K562 (cell line): ENCODE results near the gene CACTIN. TPM values are rescaled to one million over a fixed set of nuclear protein-coding genes. Genes with fewer than 3 reads are reported as not detected.

Source experiments
- ASH1L ChIP-seq: fragments of 450-650 bp; IDR thresholded peaks from 2 replicates; pipeline ENCODE4 v1.6.1; 2018; ENCODE audit warnings: borderline replicate concordance, mild to moderate bottlenecking, low read depth; ENCODE audit not compliant: partially characterized antibody
- BCL6 ChIP-seq: fragments of 250-450 bp; sonication (Bioruptor Pico); IDR thresholded peaks from 2 replicates; pipeline ENCODE4 v1.4.0; 2020
- CLOCK ChIP-seq: fragments of 250-450 bp; sonication (Bioruptor Pico); IDR thresholded peaks from 2 replicates; pipeline ENCODE4 v1.4.0; 2020; ENCODE audit warnings: mild to moderate bottlenecking, moderate library complexity, borderline replicate concordance
- GTF2B ChIP-seq: IDR thresholded peaks from 2 replicates; pipeline ENCODE4 v1.6.1; 2011; ENCODE audit not compliant: insufficient read length; ENCODE audit errors: extremely low read depth
- HINFP ChIP-seq: fragments of 450-650 bp; conservative IDR thresholded peaks from 2 replicates; pipeline ENCODE4 v1.6.1; 2016; ENCODE audit warnings: missing genetic modification characterization, low read depth, mild to moderate bottlenecking, control low read depth, missing compliant biosample characterization
- L3MBTL2 ChIP-seq: fragments of 450-650 bp; IDR thresholded peaks from 2 replicates; pipeline ENCODE4 v1.6.1; 2016; ENCODE audit warnings: mild to moderate bottlenecking, moderate library complexity
- MCM2 ChIP-seq: fragments of 450-650 bp; IDR thresholded peaks from 2 replicates; pipeline ENCODE4 v1.6.1; 2017; ENCODE audit warnings: low read depth, mild to moderate bottlenecking
- MXI1 ChIP-seq: IDR thresholded peaks from 2 replicates; pipeline ENCODE4 v1.6.1; 2011; ENCODE audit warnings: low read depth, mild to moderate bottlenecking, improper control_type of control experiment, low read length
- ZC3H8 ChIP-seq: fragments of 450-650 bp; IDR thresholded peaks from 2 replicates; pipeline ENCODE4 v1.6.1; 2017
- ZNF175 ChIP-seq: fragments of 200-800 bp; sonication (Bioruptor generic); IDR thresholded peaks from 2 replicates; pipeline ENCODE4 v1.6.1; 2016; ENCODE audit warnings: low read depth, mild to moderate bottlenecking, missing genetic modification characterization, missing compliant biosample characterization
- polyA plus RNA-seq, 8 experiments: library from polyadenylated mRNA; depleted of rRNA in 4 of 8; stranded (reverse) in 5 of 8; unstranded in 3 of 8; fragments of >200 nt; fragmentation: Nextera tagmentation in 2 of 8; fragmentation: Illumina TruSeq in 1 of 8; extraction: Ambion mirVana in 2 of 8; extraction: Trizol in 1 of 8; gene quantifications; 2 replicates each; pipeline versions ENCODE4 v1.2.1 to v1.2.3, GENCODE V29; 2011 to 2014; ENCODE audit warnings: inconsistent platforms in 1 of 8, missing spikeins in 1 of 8
- total RNA-seq, 7 experiments: library from RNA; depleted of rRNA in 6 of 7; stranded (reverse); fragments of >200 nt in 6 of 7; fragmentation: Illumina TruSeq in 2 of 7; extraction: Trizol in 2 of 7; gene quantifications; 2 replicates each; pipeline versions ENCODE4 v1.2.1 to v1.2.3, GENCODE V29; 2011 to 2021; ENCODE audit warnings: low replicate concordance in 1 of 7
- TF ChIP-seq, protein P1 (sequence below): fragments of 250-450 bp; sonication (Bioruptor Pico); IDR thresholded peaks from 2 replicates; pipeline ENCODE4 v1.5.0; 2021; ENCODE audit warnings: mild to moderate bottlenecking, moderate library complexity
- TF ChIP-seq, protein P2 (sequence below), 2 experiments: fragments of 200-800 bp in 1 of 2; sonication (Bioruptor generic) in 1 of 2; sonication (generic) in 1 of 2; formaldehyde crosslinking in 1 of 2; IDR thresholded peaks in 1 of 2; conservative IDR thresholded peaks in 1 of 2; 2 replicates each; pipeline versions ENCODE4 v1.5.0 to v1.6.1; 2016 to 2020; ENCODE audit warnings: missing compliant biosample characterization in 1 of 2, missing genetic modification characterization in 1 of 2, missing genetic modification reagents in 1 of 2
- TF ChIP-seq, protein P3 (sequence below): sonication (generic); formaldehyde crosslinking; IDR thresholded peaks from 2 replicates; pipeline ENCODE4 v1.8.1; 2023; ENCODE audit warnings: mild to moderate bottlenecking, missing genetic modification reagents, moderate library complexity

Gene CACTIN
- total and polyA plus RNA-seq, 9 of the 15 experiments (the other 6 are each of a cell fraction or from before 2014, with no cell fraction given), result 0.15 to 49.2 (median 15.0) TPM

DNA sequence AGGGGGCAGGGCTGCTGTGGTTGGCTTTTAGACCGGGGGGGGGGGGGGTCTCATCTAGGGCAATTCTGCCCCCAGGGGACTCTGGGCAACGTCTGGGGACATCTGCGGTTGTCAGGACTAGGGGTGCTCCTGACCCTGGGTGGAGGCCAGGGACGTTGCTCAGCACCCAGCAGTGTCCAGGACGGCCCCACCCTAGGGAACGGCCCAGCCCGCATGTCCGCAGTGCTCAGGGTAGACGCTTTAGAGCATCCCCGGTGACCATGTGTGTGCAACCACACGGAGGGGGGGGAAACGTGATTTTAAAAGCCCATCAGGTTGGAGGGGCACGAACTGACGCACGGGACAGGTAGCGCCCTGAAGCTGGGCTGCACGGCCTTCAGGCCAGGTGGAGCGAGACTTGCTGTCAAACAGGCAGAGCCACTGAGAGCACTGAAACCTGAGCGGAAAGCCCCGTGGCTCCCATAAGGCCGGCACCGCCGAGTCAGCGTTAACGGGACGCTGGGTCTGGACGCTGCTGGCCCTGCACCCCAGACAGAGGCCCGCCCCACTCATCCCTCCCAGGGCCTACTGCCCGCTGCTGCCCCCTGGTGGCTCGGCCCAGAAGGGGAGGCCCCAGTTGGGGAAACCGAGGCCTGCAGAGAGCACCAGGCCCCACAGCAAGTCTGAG, 8.3 kb downstream of the CACTIN start (continued):
- TF ChIP-seq, protein P1, sequence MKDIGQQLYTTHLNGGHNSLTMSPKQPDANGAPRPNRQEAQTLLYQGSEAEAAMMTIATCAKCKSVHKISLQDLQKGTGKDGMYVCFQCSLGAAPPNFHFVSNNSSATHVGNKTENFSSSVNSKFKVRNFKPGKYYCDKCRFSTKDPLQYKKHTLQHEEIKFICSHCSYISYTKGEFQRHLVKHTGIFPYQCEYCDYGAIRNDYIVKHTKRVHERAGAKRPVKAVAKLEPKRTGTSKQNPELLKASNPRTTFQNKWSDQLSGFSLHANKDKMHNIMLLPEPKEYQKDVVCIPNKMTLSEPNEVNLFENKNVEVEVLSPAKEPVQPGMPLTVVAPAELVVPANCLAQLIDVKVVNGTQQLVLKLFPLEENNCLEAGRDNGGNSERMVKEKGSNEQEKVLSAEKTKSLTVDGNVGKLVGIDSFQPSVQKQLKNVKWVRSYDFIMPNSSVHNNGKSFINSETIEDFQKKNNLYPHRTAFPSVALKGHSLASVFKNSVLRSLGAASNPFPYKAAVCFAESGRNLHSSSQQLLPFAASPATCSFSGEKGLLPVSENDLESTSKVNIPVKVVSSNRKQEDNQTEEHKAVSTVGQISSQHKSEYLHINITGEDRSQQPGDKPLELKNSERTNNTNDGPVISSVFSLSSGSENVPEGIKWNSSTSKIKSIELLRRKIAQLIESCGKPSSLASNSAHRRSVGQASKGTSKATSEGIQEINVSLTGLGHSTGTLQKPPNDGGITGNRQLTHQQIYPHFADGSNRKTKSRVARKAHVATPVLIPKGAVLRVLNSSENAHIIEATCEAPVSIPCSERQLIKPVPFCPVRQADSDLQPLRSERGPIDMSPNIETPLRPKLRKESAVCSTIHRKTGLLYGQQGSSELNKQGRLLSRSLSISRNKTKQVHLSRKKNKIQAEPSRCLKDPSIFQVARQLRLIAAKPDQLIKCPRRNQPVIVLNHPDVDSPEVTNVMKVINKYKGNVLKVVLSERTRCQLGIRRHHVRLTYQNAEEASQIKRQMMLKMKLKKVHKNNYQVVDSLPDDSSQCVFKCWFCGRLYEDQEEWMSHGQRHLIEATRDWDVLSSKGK (CRISPR knock-in tag), result no peak
- TF ChIP-seq ZC3H8 (no peak), MCM2 (no peak), CLOCK (CRISPR knock-in tag) (no peak), BCL6 (CRISPR knock-in tag) (no peak), ASH1L (no peak), HINFP (tag) (no peak), ZNF175 (CRISPR knock-in tag) (no peak), MXI1 (no peak), L3MBTL2 (peak; percentile 24; the same call in 1 of the 2 replicates), GTF2B (no peak)
- TF ChIP-seq, protein P2, sequence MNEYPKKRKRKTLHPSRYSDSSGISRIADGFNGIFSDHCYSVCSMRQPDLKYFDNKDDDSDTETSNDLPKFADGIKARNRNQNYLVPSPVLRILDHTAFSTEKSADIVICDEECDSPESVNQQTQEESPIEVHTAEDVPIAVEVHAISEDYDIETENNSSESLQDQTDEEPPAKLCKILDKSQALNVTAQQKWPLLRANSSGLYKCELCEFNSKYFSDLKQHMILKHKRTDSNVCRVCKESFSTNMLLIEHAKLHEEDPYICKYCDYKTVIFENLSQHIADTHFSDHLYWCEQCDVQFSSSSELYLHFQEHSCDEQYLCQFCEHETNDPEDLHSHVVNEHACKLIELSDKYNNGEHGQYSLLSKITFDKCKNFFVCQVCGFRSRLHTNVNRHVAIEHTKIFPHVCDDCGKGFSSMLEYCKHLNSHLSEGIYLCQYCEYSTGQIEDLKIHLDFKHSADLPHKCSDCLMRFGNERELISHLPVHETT (CRISPR knock-in tag; conservative IDR thresholded peaks at IDR 0.05 in 1 of 2, IDR thresholded peaks at IDR 0.05 in 1 of 2), result no peak
- TF ChIP-seq, protein P3, sequence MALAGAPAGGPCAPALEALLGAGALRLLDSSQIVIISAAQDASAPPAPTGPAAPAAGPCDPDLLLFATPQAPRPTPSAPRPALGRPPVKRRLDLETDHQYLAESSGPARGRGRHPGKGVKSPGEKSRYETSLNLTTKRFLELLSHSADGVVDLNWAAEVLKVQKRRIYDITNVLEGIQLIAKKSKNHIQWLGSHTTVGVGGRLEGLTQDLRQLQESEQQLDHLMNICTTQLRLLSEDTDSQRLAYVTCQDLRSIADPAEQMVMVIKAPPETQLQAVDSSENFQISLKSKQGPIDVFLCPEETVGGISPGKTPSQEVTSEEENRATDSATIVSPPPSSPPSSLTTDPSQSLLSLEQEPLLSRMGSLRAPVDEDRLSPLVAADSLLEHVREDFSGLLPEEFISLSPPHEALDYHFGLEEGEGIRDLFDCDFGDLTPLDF (CRISPR knock-in tag), result no peak
